Muscle layer of duodenum (tissue), 2 donors: ENCODE data around the gene TNFRSF1B.
A peak's percentile ranks its signal among the peaks of the same experiment; 100 is the strongest.

Experiments used
- H3K27ac ChIP-seq: one replicate; pipeline ENCODE4 v1.7.0; 2013; ENCODE audit warnings: mild to moderate bottlenecking, low read length
- H3K27me3 ChIP-seq: one replicate; pipeline ENCODE4 v1.7.0; 2013; ENCODE audit warnings: low read depth, mild to moderate bottlenecking, control low read depth, low read length
- H3K36me3 ChIP-seq, 2 donors: one replicate each; pipeline ENCODE4 v1.7.0; 2013; ENCODE audit warnings: low read length in 2 of 2, control low read depth in 1 of 2, mild to moderate bottlenecking in 1 of 2; ENCODE audit not compliant: insufficient read depth in 2 of 2, control insufficient read depth in 1 of 2
- H3K4me1 ChIP-seq, 2 donors: one replicate each; pipeline ENCODE4 v1.7.0; 2013; ENCODE audit warnings: low read length in 2 of 2, mild to moderate bottlenecking in 2 of 2, control low read depth in 1 of 2, moderate library complexity in 1 of 2; ENCODE audit not compliant: insufficient read depth in 2 of 2, control insufficient read depth in 1 of 2
- H3K4me3 ChIP-seq, 2 donors: one replicate each; pipeline ENCODE4 v1.7.0; 2013; ENCODE audit warnings: low read length in 2 of 2, low read depth in 1 of 2, mild to moderate bottlenecking in 1 of 2
- H3K9me3 ChIP-seq, 2 donors: one replicate each; pipeline ENCODE4 v1.7.0; 2013; ENCODE audit warnings: low read length in 2 of 2, control low read depth in 1 of 2, mild to moderate bottlenecking in 1 of 2; ENCODE audit not compliant: control insufficient read depth in 1 of 2
- donor health status: healthy.

TNFRSF1B gene

GRCh38 chr1:12151465-12151864, 15.3 kb upstream of the TNFRSF1B start:
- Histone ChIP-seq H3K27me3 (no peaks in the 10 kb centered on the region), H3K4me3 (peak overlapping the region in 1 of 2 donors; percentile 17), H3K4me1 (peaks cover 0 to 11% of the 10 kb centered on the region in 2 donors), H3K27ac (peak overlapping the region; percentile 65), H3K36me3 (no peaks in the 10 kb centered on the region), H3K9me3 (peaks cover 0 to 6% of the 10 kb centered on the region in 2 donors)

DNA sequence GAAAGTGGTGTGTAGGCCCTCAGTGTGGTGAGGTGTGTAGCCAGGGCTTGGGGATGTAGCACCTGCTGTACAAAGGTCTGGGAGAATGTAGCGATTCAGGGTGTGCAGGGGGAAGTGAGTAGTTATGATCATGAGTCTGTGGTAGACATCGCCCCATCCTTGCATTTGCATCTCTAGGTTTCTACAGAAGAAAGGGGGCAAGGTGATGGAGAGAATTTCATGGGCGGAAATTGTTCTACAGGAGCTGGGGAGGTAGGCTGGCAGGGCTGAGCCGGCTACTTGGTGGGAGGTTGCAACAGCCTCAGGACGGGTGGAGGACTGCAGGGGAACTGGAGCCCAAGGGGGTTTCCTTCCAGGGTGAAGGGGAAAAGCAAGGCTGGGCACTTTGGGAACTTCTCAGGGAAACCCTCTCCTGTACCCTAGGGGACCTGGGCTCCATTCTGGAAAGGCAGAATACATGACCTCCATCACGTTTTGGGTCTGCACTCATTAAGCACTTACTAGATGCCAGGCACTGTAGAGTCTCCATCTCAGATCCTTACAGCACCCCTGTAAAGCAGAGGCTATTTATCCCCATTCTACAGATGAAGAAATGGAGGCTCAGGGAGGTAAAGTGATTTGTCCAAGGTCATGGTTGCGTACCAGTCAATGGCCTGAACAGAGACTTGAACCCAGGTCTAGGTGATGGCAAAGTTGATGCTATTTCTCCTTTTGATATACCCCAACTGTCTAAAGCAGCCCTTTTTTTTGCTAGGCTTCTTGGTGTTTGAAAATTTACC, 14.5 kb upstream of the TNFRSF1B start:
- Histone ChIP-seq H3K9me3 (peaks cover 0 to 6% of the 10 kb centered on the region in 2 donors), H3K4me1 (peaks cover 0 to 6% of the 10 kb centered on the region in 2 donors), H3K4me3 (no peak overlapping the region), H3K27me3 (no peaks in the 10 kb centered on the region), H3K36me3 (no peaks in the 10 kb centered on the region), H3K27ac (peak overlapping the region; percentile 65)

- Histone ChIP-seq H3K4me3 (no peak overlapping the region), H3K9me3 (peaks cover 0 to 6% of the 10 kb centered on the region in 2 donors), H3K27ac (peak overlapping the region; percentile 64), H3K36me3 (no peaks in the 10 kb centered on the region), H3K27me3 (no peaks in the 10 kb centered on the region), H3K4me1 (peaks cover 0 to 6% of the 10 kb centered on the region in 2 donors)
These were observed 13.5 kb upstream of the TNFRSF1B start for GRCh38 chr1:12153181-12153785.

GRCh38 chr1:12155328-12155727, 11.5 kb upstream of the TNFRSF1B start:
- H3K4me3 ChIP-seq = no peak overlapping the region
- H3K36me3 ChIP-seq = no peaks in the 10 kb centered on the region
- H3K27ac ChIP-seq = no peak overlapping the region
- peaks cover 0 to 4% of the 10 kb centered on the region in 2 donors for H3K4me1 ChIP-seq
- no peaks in the 10 kb centered on the region for H3K27me3 ChIP-seq
- no peaks in the 10 kb centered on the region for H3K9me3 ChIP-seq

GRCh38 chr1:12157366-12158231, 9.2 kb upstream of the TNFRSF1B start:
- Histone ChIP-seq H3K27me3 (no peaks in the 10 kb centered on the region), H3K4me1 (peaks cover 17 to 19% of the 10 kb centered on the region in 2 donors), H3K4me3 (no peak overlapping the region), H3K27ac (peak overlapping the region; percentile 62), H3K36me3 (no peaks in the 10 kb centered on the region), H3K9me3 (no peaks in the 10 kb centered on the region)

DNA sequence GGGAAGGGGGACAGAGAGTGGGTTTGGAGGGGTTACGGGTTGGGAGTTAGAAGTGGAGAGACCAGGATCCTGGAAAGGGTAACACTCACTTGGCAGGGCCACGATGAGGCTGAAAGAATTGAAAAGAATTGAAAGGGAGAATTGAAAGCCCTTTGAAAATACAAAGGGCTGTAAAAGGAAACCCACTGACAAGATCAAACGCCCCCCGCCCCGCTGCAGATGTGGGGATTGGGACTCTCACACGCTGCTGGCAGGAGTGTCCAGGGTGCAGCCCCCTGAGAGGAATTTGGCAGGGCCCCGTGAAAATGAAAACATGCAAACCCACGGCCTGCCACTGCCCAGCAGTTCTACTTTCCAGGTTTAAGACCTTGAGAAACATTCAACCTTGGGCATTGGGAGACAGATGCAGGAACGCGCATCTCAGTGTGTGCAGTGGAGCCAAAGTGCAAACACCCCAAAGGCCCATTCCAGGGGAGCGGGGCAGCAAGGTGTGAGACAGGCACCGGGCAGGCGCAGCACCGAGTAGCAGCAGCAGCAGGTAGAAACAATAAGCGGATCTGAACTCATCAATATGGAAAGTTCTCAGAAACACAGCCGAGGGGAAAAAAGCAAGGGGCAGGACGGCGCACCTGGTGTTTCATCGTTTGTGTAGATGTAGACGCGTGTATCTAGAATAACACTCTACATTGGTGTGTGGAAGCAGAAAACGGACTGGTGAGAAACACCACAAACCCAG, 8.3 kb upstream of the TNFRSF1B start:
- peak overlapping the region; percentile 62 for H3K27ac ChIP-seq
- H3K9me3 ChIP-seq = no peaks in the 10 kb centered on the region
- no peak overlapping the region for H3K4me3 ChIP-seq
- H3K4me1 ChIP-seq = peaks cover 19 to 21% of the 10 kb centered on the region in 2 donors
- no peaks in the 10 kb centered on the region for H3K36me3 ChIP-seq
- H3K27me3 ChIP-seq = no peaks in the 10 kb centered on the region

DNA sequence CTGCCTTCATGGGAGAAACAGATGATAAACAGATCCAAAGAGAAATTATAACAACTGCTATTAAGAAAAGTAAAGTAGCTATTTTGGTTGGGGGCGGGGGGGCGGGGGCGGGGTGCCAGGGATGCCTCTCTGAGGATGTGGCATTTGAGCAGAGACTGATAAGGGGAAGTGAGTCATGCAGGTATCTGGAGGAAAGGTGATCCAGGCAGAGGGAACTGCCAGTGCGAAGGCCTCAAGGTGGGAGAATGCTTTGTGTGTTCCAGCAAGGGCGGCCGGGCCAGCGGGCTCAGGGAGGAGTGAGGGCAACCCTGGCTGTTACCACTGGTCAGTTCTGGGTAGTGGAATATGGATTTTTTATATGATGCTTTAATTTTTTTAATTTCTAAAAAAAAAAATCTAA, 7.0 kb upstream of the TNFRSF1B start:
- H3K9me3 ChIP-seq = no peaks in the 10 kb centered on the region
- H3K27me3 ChIP-seq = no peaks in the 10 kb centered on the region
- H3K36me3 ChIP-seq = no peaks in the 10 kb centered on the region
- H3K4me3 ChIP-seq = no peak overlapping the region
- peaks cover 19 to 21% of the 10 kb centered on the region in 2 donors for H3K4me1 ChIP-seq
- no peak overlapping the region for H3K27ac ChIP-seq

DNA sequence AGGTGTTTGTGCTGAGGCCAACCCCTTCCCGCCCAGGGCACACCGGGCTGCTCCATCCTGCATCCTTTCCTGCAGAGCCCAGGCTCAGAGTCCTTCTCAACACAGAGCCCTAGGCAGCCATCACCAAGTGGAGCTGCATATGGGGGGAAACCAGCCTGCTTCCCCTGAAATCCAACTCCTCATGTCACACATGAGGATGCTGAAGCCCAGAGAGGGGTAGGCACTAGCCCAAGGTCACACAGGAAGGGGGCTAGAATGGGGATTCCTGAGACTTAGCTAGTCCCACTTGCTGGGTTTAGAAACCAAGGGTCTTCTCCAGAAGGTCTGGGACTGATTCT, 5.5 kb upstream of the TNFRSF1B start:
- peaks cover 19 to 21% of the 10 kb centered on the region in 2 donors for H3K4me1 ChIP-seq
- H3K9me3 ChIP-seq = no peaks in the 10 kb centered on the region
- no peaks in the 10 kb centered on the region for H3K36me3 ChIP-seq
- no peak overlapping the region for H3K4me3 ChIP-seq
- no peaks in the 10 kb centered on the region for H3K27me3 ChIP-seq
- peak overlapping the region; percentile 72 for H3K27ac ChIP-seq

- Histone ChIP-seq H3K4me1 (peaks cover 19 to 22% of the 10 kb centered on the region in 2 donors), H3K27me3 (no peaks in the 10 kb centered on the region), H3K4me3 (no peak overlapping the region), H3K36me3 (no peaks in the 10 kb centered on the region), H3K9me3 (no peaks in the 10 kb centered on the region), H3K27ac (peak overlapping the region; percentile 72)
These were observed 4.9 kb upstream of the TNFRSF1B start for GRCh38 chr1:12161662-12162458.

GRCh38 chr1:12162459-12163137, 4.2 kb upstream of the TNFRSF1B start:
- Histone ChIP-seq H3K27me3 (no peaks in the 10 kb centered on the region), H3K4me3 (no peak overlapping the region), H3K9me3 (no peaks in the 10 kb centered on the region), H3K27ac (peak overlapping the region; percentile 72), H3K36me3 (no peaks in the 10 kb centered on the region), H3K4me1 (peaks cover 19 to 28% of the 10 kb centered on the region in 2 donors)
